GM23248 (cell line): ENCODE results near the gene ARID5B.

Source experiments
- EZH2 ChIP-seq: fragments of 200-600 bp; sonication (generic); IDR thresholded peaks from 2 replicates; pipeline ENCODE4 v1.6.1; 2018; ENCODE audit warnings: antibody characterized with exemption, mild to moderate bottlenecking; ENCODE audit not compliant: insufficient read depth, poor library complexity, severe bottlenecking
- EZH2phosphoT487 ChIP-seq: fragments of 200-600 bp; sonication (generic); IDR thresholded peaks from 2 replicates; pipeline ENCODE4 v1.6.1; 2018; ENCODE audit warnings: antibody characterized with exemption, moderate library complexity, mild to moderate bottlenecking, low read depth; ENCODE audit not compliant: insufficient read depth

DNA sequence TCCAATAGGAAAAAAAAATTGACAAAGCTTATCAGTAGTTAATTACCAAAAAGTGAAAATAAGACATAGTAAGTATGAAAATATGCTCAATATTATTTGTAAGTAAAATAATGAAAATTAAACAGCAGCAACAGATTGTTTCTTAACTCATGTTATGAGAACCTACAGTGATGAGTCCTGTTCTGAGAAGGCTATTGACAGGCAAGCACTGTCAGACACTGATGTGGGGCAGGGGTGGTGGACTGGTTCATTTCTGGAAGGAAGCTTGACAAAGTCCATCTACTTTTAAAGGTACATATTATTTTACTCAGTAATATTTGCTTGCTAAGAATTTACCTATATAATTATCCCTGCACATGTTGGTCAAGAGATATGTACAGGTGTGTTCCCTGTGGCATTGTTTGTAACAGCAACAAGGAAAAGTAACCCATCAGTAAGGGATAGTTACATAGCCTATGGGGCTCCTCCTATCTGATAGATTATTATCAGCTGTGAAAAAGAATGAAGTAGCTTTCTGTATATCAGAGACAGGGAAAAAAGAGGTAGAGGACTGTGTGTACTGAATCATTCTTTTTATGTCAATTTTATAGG is 205.5 kb downstream of the ARID5B start:
- TF ChIP-seq EZH2phosphoT487 (no peak), EZH2 (no peak)
